Glomerular endothelial cell (primary cell): ENCODE results near the gene SEZ6. TPM values are rescaled to one million over a fixed set of nuclear protein-coding genes. Genes with fewer than 3 reads are reported as not detected.
A peak's percentile ranks its signal among the peaks of the same experiment; 100 is the strongest.
"Not testable (repeated sequence)": the region's sequence is repeated elsewhere in the genome, so short reads cannot be mapped to it uniquely, and the experiment has no call there.

Experiments
- DNase-seq: peaks from one replicate; pipeline ENCODE4 v3.0.0-alpha.2; 2011; ENCODE audit warnings: low read depth, low spot score; ENCODE audit errors: extremely low read depth
- total RNA-seq: library from RNA; depleted of rRNA; stranded (reverse); fragments of >200 nt; gene quantifications from 2 replicates; pipeline ENCODE4 v1.2.3, GENCODE V29; 2015

SEZ6 gene
- total RNA-seq, 1 donor from 2014 or later = not detected

DNA sequence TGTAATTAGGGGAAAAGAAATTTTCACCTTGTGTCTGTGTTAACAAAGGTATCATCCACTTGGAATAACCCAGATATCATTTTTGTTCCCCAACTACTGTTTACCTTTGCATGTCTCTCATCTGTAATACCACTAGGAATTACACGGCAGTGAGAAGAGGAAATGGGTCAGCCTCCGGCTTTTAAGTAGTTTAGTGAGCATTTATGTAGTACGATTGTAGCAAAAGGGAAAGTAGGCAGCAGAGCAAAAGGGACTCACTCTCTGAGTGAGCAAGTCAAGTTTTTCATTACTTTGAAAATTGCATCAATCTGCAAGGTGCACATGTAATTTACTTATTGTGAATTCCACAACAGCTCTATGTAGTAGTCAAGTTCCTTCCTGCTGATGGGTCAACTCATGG lies 65.7 kb downstream of the SEZ6 start:
- DNase-seq = no peak

DNA sequence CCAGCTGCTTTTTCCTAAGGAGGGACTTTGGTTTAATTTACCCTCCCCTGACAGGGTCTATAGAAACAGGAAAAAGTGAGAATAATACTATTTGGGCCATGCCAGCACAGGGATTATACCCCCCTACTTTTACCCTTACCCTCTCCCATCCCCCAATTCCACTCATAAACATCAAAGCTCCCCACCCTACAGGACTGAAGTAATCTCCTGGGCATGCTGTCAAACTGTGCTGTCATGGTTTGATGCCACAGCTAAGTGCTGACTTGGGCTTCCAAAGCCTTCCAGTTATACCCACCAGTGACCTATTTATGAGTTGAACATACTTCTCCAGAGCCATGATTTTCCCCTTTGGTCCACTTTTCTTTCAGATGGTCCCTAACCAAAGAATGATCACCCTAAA lies 67.3 kb downstream of the SEZ6 start:
- DNase-seq = no peak

DNA sequence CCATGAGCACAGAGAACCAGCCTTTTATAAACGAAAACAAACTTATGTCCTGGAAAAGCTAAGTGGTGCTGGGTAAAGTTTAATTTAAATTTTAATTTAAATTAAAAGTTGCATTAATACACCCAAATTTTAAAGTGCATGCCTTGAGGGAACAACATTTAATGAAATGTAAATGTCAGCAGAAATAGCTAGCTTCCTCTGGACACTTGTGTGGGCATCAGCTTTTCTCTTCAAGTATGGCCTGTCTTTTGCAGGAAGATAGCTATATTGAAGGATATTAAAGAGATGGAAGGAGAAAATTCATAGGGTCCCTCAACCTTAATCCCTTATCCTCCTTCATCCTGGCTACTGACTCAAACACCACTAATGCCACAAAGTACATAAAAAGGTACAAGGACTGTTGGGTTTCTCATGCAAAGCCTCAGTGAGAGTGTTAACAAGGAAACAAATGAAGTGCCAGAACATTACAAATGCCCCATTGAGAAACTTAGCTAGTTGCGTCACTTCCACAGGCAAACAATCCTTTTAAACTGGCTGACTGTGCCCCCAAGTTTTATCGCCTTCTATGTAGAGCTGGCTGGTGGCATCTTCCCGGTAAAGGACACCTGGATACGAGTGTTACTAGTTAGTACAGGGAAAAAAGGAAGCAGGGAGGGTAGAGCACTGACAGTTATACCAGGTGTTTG lies 68.6 kb downstream of the SEZ6 start:
- no peak for DNase-seq

DNA sequence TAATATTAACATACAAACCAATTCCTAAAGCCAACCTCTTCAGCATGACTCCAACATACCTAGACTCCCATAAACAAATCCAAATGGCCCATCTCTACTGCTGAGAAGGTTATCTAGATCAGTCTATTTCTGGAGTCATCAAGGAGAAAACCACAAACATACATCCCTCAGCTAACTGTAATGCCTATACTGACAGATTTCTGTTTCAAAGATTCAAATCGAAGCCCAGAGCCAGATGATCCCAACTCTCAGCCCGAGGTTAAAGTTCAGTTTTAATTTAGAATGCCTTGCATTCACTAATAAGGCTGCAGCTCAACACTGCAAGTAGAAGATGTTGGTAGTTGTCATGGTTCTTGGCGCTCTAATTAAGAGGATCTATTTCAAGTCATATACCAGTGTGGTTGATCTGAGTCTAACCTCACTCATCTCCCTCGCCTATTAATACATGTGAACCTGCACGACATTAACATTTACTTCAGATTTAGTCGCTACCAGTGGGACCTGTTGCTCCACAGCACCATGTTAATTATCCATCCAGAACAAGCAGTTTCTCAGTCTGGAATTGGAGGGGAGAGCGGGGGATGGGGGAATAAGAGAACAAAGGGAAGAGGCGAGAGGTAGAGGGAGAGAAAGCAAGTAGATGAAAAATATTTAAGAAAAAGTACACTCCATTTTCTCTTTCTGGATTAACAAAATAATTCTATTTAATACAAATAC lies 69.9 kb downstream of the SEZ6 start:
- no peak for DNase-seq

DNA sequence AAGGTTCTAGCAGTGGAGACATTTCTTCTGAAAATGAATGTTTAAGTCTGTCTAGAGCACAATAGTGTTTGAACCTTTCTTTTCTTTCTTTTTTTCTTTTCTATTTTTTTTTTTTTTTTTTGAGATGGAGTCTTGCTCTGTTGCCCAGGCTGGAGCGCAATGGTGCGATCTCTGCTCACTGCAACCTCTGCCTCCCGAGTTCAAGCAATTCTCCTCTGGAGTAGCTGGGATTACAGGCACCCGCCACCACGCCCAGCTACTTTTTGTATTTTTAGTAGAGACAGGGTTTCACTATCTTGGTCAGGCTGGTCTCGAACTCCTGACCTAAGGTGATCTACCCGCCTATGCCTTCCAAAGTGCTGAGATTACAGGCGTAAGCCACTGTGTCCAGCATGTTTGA lies 71.3 kb downstream of the SEZ6 start:
- DNase-seq = not testable (repeated sequence)

DNA sequence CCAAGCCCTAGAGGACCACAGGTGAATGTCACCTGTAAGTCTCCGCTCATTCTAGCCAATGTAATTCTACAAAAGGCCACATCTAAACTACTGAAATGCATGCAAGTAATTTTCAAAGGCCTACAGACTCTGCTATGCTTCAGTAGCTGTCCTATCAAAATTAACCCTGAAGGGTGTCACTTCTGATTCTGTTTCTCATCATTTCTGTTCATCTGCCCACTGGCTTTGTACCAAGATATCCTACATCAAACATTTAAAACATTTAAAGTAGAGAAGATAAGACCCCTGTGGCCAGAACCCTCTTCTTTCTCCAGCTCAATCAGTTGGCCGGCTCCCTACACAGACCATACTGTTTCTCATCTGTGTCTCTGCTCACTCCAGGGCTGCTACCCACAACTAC lies 76.0 kb downstream of the SEZ6 start:
- DNase-seq = no peak

DNA sequence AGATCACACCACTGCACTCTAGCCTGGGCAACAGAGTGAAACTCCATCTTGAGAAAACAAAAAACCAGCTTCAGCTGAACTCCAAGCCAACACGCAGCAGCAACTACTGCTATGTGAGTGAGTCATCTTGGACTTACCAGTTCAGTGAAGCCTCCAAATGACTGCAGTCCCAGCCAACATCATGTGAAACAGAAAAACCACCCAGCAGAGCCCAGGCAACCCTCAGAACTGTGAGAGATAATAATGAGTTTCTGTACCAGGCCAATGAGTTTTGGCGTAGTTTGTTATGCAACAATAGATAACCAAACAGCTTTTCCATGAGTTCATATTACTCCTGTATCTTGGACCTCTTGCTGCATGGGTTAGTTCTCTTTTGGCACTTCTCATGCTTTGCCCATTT lies 77.8 kb downstream of the SEZ6 start:
- DNase-seq = no peak

DNA sequence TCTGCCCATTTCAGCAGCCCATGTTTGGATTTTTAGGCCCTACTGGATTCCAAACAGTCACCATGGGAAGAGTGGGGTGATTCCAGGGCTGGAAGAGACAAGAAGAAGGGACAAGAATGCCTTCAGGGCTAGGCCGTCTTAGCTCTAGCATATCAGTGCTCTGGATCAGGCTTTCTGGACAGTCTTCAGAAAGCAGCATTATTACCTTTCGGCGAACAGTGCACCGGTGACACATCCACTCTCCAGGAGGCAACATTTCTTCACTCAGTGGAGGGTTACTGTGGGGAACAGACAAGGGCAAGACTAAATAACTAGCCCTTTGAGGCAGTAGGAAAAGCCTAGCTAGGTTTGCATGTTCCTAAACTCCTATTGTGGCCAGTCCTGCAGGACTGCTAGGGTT lies 79.0 kb downstream of the SEZ6 start:
- no peak for DNase-seq

DNA sequence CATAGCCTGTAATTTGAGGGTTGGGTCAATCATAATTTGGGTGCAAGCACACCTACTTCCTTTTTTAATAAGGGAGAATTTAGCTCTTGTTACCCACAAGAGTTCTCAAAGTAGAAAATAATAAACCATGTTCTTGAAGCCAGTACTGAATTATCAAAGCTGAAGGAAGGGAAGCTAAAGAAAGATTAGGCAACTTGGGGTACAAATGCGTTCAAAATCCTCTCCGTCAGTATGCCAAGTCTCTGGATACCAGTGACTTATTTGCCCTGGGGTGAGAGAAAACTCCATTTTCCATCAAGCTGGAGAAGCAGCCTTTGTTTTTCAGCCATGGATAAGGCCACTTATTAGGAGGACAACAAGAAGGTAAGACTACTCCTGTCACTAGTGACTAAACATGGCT lies 79.5 kb downstream of the SEZ6 start:
- no peak for DNase-seq

DNA sequence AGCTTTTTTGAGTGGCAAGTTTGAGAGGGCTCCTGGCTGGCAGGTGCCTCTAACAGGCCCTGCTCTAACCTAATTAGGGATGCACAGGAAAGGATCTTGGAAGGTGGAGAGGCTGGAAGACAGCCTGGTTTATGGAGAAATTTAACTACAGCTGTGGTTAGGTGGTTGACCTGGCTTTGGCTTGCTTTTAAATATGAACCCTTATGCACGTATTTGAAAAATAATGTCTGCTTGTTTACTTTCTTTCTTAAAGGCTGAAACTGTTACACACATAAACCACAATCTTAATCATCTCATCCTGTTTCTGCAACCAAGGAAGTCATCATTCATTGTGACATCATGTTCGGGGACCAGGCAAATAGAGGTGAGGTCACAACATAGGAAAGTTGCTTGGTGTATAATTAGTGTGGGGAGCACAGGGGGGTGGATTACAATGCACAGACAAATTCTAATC lies 79.9 kb downstream of the SEZ6 start:
- peak; percentile 84 for DNase-seq

DNA sequence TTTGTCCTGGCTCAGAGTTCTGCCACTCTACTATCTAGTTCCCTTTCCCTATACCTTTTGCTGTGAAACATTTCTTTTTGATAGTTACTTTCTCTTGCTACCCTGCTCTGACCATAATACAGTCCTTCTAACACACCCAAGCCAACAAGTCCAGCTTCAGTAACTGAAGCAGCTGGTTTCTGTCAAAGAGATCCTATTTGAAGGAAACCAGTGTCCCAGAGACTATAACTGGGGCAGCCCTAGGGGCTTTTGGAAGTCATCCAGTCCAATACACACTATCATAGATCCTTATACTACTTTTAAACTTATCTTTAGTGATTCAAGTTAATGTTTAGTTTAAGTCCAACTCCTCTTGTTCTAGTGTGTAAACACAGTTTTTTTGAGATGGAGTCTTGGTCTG lies 85.6 kb downstream of the SEZ6 start:
- no peak for DNase-seq

DNA sequence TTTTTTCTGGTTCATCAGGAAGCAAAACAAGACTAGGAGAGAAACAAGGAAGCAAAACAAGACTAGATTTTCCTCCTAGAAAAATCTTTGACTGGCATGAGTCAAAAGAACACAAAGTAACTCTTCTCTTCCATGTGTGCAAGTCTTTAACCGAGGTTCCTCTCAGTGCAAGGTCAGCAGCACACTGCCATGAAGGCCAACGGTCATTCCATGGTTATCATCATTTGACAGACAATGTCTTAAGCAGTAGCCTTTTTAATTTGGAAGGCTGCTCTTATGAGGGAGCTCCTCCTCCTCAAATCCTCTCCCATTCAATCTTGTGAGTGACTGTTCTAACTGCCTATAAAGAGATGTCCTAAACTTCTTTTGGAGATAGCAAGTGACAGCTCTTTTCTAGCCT lies 87.5 kb downstream of the SEZ6 start:
- DNase-seq = no peak

DNA sequence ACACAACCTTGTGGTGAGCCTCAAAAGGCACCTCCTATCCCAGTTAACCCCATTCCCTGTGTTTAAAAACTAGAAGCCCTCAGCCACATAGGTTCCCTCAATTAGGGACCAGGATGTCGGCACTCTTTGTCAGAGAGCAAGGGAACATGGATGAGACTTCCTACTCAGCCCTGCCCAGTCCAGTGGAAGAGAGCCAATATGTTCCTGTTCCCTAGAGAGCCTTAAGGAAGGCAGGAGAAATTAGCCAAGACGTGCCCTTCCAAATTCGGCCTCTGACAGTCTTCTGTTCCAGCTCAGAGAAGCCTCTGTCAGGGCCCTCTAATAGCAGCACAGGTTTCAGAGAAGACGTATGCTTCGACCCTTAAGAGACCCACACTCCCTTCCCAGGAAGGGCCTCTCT lies 88.4 kb downstream of the SEZ6 start:
- DNase-seq = no peak

DNA sequence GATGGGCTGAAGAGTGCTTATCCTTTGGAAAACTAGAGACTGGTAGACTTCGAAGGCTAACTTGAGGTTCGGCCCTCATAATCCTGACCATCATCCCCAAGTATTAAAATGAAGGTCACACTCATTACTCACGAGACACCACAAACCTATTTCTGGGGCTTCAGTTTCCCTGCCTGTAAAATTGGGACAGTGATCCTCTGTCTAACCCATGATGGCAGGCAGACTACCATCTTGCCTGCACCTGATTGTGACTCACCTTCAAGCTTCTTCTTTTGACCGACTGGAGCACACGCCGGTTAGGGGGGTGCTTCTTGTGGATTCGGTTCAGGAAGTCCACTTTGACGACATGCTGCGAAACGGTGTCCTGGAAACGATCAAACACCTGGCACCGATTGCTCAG lies 88.8 kb downstream of the SEZ6 start:
- no peak for DNase-seq

DNA sequence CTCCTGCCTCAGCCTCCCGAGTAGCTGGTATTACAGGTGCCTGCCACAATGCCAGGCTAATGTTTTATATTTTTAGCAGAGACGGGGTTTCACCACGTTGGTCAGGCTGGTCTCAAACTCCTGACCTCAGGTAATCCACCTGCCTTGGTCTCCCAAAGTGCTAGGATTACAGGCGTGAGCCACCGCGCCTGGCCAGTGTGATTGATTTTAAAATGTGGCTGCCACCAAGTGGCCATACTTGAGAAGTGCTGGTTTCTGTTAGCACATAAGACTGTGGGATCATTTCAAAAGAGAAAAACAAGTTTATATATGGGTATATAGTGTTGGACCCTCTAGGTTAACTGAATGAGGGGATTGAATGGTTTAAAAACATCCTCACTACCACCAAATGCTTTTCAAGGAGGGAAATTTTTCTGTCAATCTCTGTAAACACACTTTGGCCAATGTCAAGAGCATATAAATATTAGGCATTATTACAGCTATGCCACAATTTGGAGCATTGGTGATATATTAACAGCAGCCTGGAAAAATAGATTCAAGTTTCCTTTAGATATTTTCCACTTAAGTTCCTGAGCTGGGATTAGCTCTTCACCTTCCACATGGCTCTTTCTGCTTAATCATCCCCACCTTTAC lies 89.4 kb downstream of the SEZ6 start:
- DNase-seq = no peak

DNA sequence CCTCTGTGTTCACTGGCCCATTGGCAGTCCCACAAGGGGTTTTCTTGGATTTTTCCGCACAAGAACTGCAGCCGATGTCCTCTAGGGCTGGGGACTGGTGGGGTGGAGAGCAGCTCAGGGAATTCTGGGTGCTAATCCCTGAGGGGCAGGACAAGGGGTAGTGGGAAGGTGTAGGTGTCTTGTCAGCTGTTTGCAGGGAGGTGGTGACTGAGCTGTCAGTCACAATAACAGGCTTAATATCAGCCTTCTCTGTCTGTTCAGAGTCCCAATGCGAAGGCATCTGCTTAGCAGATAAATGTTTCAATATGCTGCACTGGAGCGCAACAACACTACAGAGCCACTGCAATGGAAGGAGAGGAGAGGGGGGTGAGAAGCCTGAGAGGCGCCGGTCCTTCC lies 92.9 kb downstream of the SEZ6 start:
- DNase-seq = no peak

DNA sequence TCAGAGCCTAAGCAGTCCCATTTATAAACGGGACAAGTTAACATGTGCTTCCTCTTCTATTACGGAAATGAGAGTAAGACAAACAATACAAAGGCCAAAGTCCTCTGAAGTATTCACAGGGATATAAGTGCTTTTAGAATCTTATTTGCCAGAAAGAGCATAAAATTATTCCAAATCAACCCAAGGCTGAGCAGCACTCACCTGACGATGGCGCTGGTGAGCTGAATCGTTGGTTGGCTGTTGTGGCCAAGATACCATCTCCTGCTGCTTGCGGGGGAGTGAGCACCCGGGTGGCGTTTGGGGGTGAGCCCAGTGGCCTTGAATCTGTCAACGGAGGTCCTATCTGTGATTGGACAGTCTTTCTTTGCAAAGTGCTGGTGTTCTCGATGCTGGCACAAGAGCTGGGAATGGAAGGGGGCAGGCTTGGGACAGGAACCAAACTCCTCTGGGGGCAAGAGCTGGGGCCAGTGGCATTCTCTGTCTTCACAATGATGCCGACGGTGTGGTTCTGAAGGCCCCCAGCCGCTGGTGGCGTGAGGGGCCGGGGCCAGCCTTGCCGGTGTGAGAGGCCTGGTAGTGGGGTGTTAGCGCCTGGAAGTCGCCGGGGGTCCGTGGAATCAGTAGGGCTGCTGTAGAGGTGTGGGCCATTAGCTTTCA lies 93.4 kb downstream of the SEZ6 start:
- DNase-seq = no peak

DNA sequence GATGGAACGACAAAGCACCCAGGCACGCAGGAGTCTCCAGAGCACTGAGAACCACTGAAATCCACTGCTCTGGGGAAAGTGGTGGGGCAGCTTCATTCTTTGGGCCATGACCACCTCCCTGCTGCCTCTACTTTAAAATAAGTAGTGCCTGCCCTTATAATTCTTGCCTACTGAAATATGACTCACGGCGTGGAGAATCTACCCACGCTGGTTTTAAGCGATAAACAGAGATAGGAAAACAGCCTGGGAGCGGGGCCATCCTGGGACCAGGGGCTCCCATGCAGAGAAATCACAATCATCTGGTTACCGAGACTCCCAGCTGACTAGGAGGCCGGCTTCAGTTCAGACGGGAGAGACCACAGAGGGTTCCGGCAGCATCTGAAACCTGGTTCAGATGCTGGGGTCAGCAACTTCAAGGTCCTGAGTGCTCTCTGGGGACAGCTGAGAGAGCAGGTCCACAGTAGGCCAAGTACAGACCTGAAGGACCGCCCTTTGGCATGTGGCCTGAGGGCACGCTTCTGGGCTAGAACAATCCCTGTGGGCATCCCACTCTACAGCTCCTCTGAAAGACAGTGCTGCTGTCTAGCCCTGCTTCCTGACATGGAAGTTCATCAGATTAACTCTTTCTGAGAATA lies 94.3 kb downstream of the SEZ6 start:
- DNase-seq = no peak

DNA sequence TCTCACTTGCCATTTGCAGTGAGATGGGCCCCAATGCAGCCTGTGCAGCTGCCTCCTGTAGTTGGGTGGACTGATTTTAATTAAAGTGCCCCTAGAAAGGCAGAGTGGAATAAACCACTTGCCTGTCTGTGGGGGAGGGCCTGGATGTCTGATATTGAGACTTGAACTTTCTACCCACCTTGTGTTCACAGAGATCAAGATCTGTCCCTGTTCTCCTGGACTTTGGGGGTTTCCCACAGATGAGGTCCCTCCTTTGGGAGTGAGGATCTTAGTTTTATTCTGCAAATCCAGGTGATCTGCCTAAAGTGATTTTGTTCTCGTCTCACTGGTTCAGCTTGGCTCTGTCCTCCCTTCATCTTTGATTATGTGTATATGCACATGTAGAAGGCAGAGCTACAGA lies 95.3 kb downstream of the SEZ6 start:
- no peak for DNase-seq

DNA sequence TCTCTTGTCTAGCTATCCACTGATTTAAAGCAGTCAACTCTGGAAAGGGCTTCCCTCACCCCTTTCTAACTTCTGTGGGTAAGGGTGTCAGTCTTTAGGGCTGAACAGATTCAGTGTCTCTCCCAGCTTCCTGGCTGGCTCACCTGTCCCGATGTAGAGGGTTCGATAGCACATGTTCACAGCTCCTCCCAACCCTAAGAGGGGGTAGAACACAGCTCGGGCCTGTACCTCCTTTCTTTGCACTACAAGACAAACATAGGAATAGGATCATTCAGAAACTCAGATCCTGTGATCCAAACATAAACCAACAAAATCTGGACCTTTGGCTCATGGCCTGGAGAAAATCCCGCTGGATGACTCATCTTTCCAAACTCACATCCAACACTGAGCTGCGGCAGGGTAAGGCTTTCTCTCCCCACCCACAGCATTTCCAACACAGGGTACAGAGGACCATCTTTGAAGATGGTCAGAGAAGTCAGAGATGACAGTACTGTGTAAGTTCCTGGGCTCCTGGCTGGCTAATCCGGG lies 97.1 kb downstream of the SEZ6 start:
- no peak for DNase-seq
